ENCODE measurements around the gene ABCC9. TPM values are rescaled to one million over a fixed set of nuclear protein-coding genes. Genes with fewer than 3 reads are reported as not detected.
A peak's percentile ranks its signal among the peaks of the same experiment; 100 is the strongest.
"Not testable (repeated sequence)": the region's sequence is repeated elsewhere in the genome, so short reads cannot be mapped to it uniquely, and the experiment has no call there.

ABCC9 gene
- total and polyA plus RNA-seq, 8 donors, result 12.2 to 30.5 (median 18.2) TPM

DNA sequence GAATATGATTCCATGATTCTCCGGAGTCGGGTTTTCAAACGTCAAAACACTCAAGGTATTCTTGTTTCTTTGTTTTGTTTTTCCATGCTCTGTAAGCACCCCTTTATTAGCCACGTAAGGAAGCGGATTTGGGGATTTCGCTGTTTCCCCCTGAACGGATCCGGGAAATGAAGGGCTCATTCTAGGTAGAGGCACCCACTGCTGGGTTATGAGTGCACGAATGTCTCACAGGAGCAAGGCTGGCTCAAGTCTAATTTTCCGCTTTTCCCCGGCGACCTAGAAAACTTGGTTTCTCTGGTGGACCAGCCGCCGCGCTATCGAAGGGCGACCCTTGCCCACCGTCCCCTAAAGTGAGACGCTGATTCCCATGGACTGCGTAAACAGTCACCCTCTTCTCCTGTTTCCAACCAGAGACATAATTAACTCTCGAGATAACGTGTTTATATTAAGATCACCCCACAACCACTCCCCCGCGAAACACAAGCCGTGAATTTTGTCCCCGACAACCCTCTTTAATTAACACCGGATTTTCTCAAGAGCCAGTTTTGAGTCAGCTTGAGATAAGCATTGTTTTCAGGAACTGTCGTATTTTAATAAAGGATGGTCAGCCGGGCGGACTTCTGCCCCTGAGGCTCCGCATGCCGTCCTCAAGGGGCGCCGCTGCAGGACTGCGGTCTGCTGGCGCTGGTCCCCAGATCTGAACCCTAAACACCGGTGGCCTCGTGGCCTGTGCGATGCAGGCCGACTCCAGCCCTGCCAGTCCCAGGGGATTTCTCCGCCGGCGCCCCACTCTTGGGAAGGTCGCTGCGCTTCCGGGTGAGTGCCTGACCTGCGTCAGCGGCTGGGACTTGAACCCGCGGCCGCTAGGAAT lies 515 bp upstream of the ABCC9 start:
- ATAC-seq (peak; percentile 79), DNase-seq (peak; percentile 65 to 81 (median 70))
- H3K36me3 ChIP-seq, result no peaks in the 10 kb centered on the region
- peak overlapping the region; percentile 72 to 90 for H3K27ac ChIP-seq
- intact Hi-C loops (cut with DNase I), result no loop called here
- H3K27me3 ChIP-seq, result peaks cover 0 to 48% of the 10 kb centered on the region in 2 donors
- TF ChIP-seq, protein P1, sequence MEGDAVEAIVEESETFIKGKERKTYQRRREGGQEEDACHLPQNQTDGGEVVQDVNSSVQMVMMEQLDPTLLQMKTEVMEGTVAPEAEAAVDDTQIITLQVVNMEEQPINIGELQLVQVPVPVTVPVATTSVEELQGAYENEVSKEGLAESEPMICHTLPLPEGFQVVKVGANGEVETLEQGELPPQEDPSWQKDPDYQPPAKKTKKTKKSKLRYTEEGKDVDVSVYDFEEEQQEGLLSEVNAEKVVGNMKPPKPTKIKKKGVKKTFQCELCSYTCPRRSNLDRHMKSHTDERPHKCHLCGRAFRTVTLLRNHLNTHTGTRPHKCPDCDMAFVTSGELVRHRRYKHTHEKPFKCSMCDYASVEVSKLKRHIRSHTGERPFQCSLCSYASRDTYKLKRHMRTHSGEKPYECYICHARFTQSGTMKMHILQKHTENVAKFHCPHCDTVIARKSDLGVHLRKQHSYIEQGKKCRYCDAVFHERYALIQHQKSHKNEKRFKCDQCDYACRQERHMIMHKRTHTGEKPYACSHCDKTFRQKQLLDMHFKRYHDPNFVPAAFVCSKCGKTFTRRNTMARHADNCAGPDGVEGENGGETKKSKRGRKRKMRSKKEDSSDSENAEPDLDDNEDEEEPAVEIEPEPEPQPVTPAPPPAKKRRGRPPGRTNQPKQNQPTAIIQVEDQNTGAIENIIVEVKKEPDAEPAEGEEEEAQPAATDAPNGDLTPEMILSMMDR (IDR thresholded peaks at IDR 0.05), result peak in 1 of 2 donors; percentile 28
- H3K4me3 ChIP-seq, result peak overlapping the region; percentile 37 to 41
- H3K9me3 ChIP-seq, result peaks cover 0 to 11% of the 10 kb centered on the region in 2 donors
- H3K4me1 ChIP-seq, result no peaks in the 10 kb centered on the region

DNA sequence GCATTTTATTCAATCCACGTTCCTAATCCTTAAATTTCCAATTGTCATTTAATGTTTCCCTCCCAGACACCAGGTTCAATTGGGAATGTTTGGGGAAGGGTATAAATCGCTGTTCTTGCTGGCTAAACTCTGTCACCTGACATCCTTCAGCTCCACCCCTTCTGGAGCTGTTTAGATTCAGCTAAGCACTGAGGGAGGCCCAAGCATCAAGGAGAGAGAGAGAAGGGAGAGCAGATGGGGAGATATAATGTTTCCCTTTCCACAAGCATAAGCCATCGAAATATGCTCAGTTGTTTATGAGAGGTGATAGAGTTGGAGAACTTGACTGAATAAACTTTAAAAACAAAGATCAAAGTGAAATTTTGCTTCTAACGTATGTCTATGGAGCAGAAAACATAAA lies 1.8 kb downstream of the ABCC9 start:
- Histone ChIP-seq H3K4me1 (no peaks in the 10 kb centered on the region), H3K27ac (peak overlapping the region in 1 of 2 donors; percentile 90), H3K36me3 (no peaks in the 10 kb centered on the region), H3K4me3 (no peak overlapping the region), H3K9me3 (no peaks in the 10 kb centered on the region), H3K27me3 (peaks cover 0 to 48% of the 10 kb centered on the region in 2 donors)
- intact Hi-C loops (cut with DNase I), result no loop called here
- DNase-seq, result peak in 1 of 4 donors; percentile 4
- TF ChIP-seq, protein P1 (IDR thresholded peaks at IDR 0.05), result no peak
- ATAC-seq, result peak; percentile 4

DNA sequence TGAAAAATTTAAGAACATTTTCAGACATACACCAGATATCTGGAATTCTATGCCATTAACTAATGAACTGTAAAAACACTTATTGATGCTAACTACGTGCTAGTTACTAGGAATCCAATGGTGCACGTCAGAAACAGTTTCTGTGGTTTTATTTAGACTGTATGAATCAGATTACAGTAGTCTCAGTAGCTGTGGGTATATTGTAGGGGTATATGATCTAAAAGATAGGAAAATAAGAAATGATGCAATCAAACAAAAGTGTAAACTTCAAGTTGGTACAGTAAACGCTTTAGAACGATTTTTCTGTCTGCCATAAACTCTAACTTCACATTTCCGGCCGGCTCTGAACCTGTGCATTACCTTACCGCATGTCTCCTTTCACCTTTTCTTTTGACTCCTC lies 2.3 kb downstream of the ABCC9 start:
- Histone ChIP-seq H3K27ac (peak overlapping the region in 1 of 2 donors; percentile 90), H3K4me3 (no peak overlapping the region), H3K9me3 (no peaks in the 10 kb centered on the region), H3K27me3 (peaks cover 0 to 48% of the 10 kb centered on the region in 2 donors), H3K4me1 (no peaks in the 10 kb centered on the region), H3K36me3 (no peaks in the 10 kb centered on the region)
- DNase-seq (no peak), ATAC-seq (no peak)
- TF ChIP-seq, protein P1 (IDR thresholded peaks at IDR 0.05), result no peak
- intact Hi-C loops (cut with DNase I), result no loop called here

DNA sequence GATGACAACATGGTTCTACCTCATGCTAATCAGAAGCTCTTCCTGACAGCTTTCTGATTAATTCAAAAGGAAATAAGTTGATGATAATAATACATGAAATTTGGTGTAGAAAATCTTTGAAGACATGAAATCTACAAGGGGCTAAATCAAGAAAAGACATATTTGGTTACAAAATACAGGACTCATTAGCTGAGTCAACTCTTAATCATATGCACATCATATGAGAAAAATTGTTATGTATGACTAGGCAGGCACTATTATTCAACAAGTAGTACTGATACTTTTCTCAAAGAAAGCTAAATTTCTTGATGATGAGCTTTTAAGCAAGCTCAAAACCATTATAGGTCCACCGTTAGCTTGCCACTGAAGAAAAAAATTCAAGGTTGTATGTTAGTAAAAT lies 7.1 kb downstream of the ABCC9 start:
- H3K27me3 ChIP-seq, result peaks cover 0 to 5% of the 10 kb centered on the region in 2 donors
- H3K9me3 ChIP-seq, result peaks cover 0 to 1% of the 10 kb centered on the region in 2 donors
- H3K36me3 ChIP-seq, result no peaks in the 10 kb centered on the region
- TF ChIP-seq, protein P1 (IDR thresholded peaks at IDR 0.05), result no peak
- no peaks in the 10 kb centered on the region for H3K4me1 ChIP-seq
- intact Hi-C loops (cut with DNase I), result no loop called here
- no peak overlapping the region for H3K27ac ChIP-seq
- DNase-seq, result no peak
- no peak overlapping the region for H3K4me3 ChIP-seq
- no peak for ATAC-seq

- DNase-seq (no peak), ATAC-seq (no peak)
- TF ChIP-seq, protein P1 (IDR thresholded peaks at IDR 0.05), result no peak
- H3K4me1 ChIP-seq, result no peaks in the 10 kb centered on the region
- H3K27ac ChIP-seq, result no peak overlapping the region
- no peaks in the 10 kb centered on the region for H3K36me3 ChIP-seq
- H3K27me3 ChIP-seq, result no peaks in the 10 kb centered on the region
- intact Hi-C loops (cut with DNase I), result no loop called here
- H3K4me3 ChIP-seq, result no peak overlapping the region
- peaks cover 0 to 1% of the 10 kb centered on the region in 2 donors for H3K9me3 ChIP-seq
Measured at GRCh38 chr12:21933656-21934055, 7.6 kb downstream of the ABCC9 start.

GRCh38 chr12:21929972-21930371 lies 11.3 kb downstream of the ABCC9 start:
- H3K4me1 ChIP-seq; H3K4me3 ChIP-seq; H3K27me3 ChIP-seq; ATAC-seq; intact Hi-C loops (cut with DNase I); DNase-seq; H3K36me3 ChIP-seq; H3K27ac ChIP-seq; H3K9me3 ChIP-seq: not testable (repeated sequence)
